H1 (cell line): Measurements from ENCODE around the gene FBN1. TPM values are rescaled to one million over a fixed set of nuclear protein-coding genes. Genes with fewer than 3 reads are reported as not detected.

Experiments used
- BRCA1 ChIP-seq: IDR thresholded peaks from 2 replicates; pipeline ENCODE4 v1.6.1; 2012; ENCODE audit warnings: low read depth, low read length, improper control_type of control experiment
- CHD2 ChIP-seq: IDR thresholded peaks from 2 replicates; pipeline ENCODE4 v1.6.1; 2012; ENCODE audit warnings: low read length, improper control_type of control experiment
- CHD7 ChIP-seq: fragments of 300-600 bp; sonication (generic); IDR thresholded peaks from 2 replicates; pipeline ENCODE4 v1.7.1; 2012; ENCODE audit warnings: low read length, moderate library complexity, mild to moderate bottlenecking, inconsistent platforms; ENCODE audit not compliant: insufficient replicate concordance
- EGR1 ChIP-seq: IDR thresholded peaks from 2 replicates; pipeline ENCODE4 v1.6.1; 2011; ENCODE audit warnings: low read depth, low read length, borderline replicate concordance
- FOSL1 ChIP-seq: IDR thresholded peaks from 2 replicates; pipeline ENCODE4 v1.6.1; 2011; ENCODE audit warnings: mild to moderate bottlenecking, low read depth, low read length, moderate library complexity; ENCODE audit not compliant: insufficient read depth
- SIRT6 ChIP-seq: IDR thresholded peaks from one replicate; pipeline ENCODE4 v1.7.1; 2012; ENCODE audit warnings: low read length, inconsistent platforms
- SUZ12 ChIP-seq: fragments of 200-600 bp; sonication (generic); IDR thresholded peaks from 2 replicates; pipeline ENCODE4 v1.6.1; 2012; ENCODE audit warnings: mild to moderate bottlenecking, inconsistent platforms, low read length, moderate library complexity, mixed read lengths
- polyA plus RNA-seq, 7 experiments: library from polyadenylated mRNA; depleted of rRNA in 3 of 7; stranded (reverse) in 5 of 7; unstranded in 2 of 7; fragments of >200 nt in 5 of 7; fragments of 200-250 nt in 2 of 7; gene quantifications; 1 replicate in 5 of 7; 2 replicates in 1 of 7; 4 replicates in 1 of 7; pipeline versions ENCODE4 v1.2.1 to v1.2.3, GENCODE V29; 2011 to 2013; ENCODE audit warnings: missing spikeins in 2 of 7, mixed read lengths in 2 of 7
- total RNA-seq: library from RNA; stranded (reverse); fragmentation: NEBNext Ultra II Directional; extraction: Animal tissue kit (Norgen Biotek cat#: 25700); gene quantifications from 2 replicates; pipeline ENCODE4 v1.2.1, GENCODE V29; 2021

FBN1 gene
- total and polyA plus RNA-seq, 2 of the 8 experiments (the other 6 are each of a cell fraction or from before 2014, with no cell fraction given), result 3.0 to 4.0 TPM

GRCh38 chr15:48427479-48427878, 218.0 kb downstream of the FBN1 start (continued):
- TF ChIP-seq CHD7 (no peak), BRCA1 (no peak), CHD2 (no peak), SUZ12 (no peak), FOSL1 (no peak), SIRT6 (no peak), EGR1 (no peak)
- TF ChIP-seq, all 59 proteins: peak for 0
